Amniotic stem cell (primary cell): Measurements from ENCODE around the gene KCNT1.

Source experiments
- DNase-seq: peaks from one replicate; lab custom pipeline; 2025; lab: John Stamatoyannopoulos, UW

The KCNT1 gene

DNA sequence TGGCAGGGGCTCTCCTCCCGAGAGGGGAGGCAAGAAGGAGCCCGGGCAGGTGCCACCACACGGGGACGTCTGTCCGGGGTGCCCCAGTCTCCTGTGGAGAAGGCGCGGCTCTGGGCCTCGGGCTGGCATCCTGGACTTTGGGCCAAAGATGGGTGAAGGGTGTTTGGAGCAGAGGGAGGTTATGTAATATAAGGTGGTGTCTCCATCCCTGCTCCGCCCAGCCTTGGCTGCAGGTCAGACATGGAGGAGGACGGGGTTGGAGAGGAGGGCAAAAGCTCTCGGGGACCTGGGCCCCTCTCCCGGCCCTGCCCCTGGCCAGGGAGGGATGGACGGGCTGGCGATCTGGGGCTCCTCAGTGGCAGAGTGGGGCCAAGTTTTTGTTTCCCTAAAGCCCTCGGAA, 1.5 kb upstream of the KCNT1 start:
- no peak for DNase-seq

DNA sequence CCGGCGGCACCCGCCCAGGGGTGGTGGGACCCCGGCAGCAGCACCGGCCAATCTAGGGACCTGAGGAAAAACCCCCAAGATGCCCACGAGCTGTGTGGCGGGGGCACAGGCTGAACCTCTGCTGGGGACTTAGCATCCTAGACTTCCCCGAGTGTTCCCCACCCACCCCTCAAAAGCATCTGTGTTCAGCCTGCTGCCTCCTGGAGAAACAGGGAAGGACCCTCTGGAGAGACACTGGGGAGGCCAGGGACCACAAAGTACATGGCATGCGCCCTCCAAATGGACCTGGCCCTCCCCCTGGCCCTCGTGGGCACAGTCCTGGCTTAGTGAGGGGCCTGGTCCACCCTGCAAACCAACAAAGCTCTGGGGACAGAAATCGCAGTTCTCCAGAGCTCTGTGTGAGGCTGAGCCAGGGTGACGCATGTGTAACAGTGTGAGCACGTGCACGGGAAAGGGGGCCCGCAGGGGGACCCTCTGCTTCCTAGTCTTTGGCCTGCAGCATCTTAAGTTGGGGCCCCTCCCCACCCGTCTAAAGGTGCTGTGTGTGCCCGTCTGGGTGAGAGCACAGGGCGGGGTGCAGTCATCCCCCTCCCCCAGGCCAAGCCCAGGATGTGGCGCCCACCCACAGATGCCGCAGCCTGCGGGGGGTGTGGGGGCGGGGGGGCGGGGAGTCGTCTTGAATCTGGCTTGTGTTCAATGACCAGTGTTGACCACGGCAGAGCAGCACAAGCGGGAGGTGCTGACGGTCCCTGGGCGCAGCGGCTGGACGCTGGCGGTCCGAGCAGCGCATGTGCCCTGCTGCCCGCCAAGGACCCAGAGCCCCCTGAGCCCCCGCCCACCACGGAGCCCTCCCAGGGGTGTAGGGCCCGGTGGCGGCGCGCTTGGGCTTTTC, 672 bp upstream of the KCNT1 start:
- no peak for DNase-seq

DNA sequence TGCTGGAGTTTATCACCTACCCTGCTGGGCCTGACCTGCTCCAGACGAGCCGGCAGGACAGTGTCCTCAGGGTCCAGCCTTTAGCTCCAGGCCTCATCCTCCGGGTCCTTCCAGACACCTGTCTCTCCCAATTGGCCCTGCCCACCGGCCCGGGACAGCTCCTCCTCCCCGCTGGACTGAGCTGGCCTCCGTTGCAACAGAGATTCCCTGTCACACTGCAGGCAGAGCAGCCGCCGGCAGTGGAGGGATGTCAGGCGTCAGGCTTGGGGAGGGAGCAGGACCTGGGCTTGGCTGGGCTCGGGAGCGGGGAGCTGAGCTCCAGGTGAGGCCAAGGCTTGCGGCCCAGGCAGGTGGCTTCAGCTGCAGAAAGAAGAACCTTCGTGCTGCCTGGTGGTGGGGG, 1.7 kb downstream of the KCNT1 start:
- no peak for DNase-seq

DNA sequence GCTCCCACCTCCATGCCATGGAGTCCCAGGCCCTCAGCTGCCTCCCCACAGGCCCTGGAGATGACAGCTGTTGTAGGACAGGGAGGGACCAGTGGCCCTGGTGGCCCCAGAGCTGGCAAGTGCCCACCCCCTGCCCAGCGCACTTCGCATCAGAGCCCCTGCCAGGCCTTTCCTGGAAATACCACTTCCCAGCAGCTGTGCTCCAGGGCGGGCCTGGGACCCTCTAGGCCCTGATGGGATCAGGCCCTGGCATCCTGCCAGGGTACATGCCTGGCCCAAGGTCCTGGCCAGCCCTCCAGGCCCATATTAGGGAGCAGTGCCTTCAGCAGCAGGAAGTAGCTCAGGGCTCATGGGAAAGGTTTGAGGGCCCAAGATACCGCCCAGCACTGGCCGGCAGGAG, 2.5 kb downstream of the KCNT1 start:
- no peak for DNase-seq

DNA sequence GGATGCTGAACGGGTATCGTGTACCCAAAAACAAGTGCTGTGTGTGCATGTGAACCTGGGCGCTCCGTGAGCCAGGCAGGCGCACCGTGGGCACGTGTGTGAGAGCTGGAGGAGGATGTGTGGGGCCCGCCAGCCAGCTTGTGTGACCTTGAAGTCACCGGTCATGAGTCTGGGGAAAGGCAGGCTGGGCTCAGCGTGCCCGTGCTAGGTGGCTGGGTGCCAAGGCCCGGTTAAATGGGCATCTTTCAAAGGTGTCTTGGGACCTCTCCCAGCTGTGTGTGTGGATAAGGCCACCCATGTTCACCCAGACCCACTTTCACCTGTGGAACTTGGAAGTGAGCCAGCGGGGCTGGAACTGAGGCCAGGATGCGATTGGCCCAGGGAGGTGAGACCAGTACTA, 3.4 kb downstream of the KCNT1 start:
- DNase-seq, result no peak

DNA sequence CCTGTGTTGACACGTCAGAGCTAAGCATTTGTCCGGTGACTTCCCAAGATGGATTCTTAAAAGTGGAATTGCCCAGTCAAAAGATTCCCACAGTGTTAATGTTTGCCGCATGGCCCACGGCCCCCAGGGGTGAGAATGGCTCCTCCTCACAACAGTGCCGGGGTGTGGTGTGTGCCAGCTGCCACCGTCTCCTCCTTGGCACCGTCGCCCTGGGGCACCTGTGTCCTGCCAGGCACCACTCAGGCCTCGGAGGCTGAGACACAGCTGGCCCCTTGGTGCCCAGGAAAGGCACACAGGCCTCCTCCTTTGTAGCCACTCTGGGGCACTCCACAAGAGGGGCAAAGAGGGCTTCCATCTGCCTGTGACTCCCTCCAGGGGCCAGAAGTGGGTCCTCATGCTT, 4.3 kb downstream of the KCNT1 start:
- DNase-seq, result no peak

DNA sequence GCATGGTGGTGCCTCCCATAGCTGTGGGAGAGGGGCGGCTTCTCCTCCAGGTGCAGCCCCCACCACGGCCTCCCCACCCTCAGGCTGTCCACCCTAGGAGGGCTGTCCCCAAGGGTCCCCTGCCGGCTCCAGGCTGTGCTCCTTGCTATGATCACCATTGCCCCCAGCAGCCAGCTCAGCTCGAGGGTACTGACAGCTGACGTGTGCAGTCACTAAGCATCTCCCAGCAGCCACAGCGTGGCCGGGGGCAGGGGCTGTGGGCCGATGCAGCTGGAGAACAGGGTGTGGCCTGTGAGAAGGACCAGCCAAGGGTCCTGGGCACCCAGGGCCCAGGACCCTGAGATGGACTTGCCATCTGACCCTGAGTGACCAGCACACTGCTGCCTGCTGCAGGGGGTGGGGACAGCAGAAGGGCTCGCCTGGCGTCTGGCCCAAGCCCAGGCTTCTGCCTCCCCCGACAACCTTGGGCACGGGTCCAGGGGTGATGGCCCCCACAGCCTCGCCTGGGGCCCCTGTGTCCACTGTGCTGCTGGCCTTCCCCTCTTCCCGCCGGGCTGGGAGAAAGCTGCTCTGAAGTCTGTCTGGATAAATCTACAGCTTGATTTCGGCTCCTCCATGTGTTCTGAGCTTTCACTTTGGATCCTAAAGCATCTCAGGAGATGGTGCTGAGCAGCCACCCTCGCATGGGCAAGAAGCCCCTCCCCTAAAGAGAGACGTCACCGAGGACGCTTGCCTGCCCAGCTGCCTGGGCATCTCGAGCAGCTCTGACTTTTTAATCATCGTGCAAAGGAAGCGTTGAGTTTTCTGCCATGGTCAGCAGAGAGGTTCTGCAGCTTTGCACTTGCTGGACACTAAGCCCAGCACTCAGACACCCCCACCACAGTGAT, 5.5 kb downstream of the KCNT1 start:
- no peak for DNase-seq

DNA sequence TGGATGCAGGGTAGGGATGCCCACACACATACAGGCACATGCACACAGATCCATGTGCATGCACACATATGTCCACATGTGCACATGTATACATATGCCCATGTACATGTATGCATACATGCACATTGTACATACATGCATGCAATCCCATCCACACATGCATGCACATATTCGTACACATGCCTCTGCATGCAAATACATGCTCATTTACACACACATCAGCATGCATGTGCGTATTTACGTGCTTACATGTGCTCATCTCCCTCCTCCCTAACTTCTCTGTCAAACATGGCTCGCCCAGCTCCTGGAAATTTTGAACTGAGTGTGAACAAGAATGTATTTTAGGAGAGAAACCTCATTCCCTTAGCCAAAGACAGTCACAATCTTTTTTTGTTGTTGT, 6.2 kb downstream of the KCNT1 start:
- no peak for DNase-seq

DNA sequence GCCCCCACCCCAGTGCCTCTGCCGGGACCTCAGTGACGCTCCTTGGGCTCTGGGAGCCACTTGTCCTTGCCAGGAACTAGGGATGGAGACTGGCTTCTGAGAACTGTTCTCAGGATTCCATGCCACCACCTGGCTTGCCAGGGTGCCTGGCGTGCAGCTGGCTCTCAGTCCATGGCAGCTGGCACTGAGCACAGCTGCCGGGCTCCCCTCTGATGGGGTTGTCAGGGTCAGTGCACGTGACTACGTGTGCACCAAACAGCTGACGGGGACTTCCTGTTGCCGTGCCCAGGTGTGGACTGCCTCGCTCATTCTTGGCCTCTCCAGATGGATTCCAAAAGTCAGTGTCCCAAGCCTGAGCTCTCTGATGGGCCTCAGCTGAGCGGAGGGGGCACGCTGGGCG, 9.4 kb downstream of the KCNT1 start:
- no peak for DNase-seq

DNA sequence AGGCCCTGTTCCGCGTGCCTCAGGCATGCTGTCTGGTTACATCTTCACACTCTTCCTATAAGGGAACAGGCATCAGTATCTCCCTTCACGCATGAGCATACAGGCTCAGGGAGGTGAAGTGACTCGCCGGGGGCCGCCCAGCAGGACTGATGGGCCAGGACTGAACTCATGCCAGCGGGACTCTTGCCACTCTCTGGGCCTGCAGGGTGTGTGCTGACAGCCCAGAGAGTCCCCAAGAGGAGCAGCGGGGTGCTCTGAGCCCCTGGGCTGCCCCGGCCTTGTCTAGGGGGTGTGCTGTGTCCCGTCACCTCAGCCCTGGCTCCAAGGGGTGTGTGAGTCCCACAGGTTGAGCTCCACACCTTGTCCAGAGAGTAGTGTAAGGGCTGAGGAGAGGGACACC, 9.9 kb downstream of the KCNT1 start:
- no peak for DNase-seq

DNA sequence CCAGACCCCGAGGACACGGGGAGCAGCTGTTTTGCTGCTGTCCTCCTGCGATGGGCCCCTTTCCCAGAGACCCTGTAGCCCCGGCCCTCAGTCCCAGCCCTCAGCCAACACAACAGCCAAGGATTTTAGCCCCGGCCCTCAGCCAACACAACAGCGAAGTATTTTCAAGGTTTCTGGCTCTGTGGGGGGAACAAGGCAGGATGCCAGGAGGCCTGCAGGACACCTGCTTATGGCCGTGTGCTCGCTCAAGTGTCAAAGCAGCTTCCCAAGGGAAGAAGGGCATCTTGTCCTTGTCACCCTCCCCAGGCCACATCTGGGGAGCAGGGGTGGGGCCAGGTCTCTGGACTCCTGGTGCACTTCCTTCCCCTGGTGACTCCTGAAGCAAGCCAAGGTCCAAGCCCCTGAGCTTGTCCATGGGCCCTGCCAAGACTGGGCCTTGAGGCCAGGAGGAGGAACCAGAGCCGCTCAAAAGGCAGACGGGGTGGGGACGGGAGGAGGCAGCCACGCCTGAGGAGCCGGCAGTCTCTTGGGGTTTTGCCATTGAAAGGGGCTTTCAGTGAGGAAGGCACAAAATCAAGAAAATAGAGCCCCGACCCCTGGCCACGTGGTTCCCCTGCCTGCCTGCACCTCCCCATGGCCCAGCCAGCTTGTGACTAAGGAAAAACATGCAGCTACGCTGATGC, 10.8 kb downstream of the KCNT1 start:
- DNase-seq, result no peak

DNA sequence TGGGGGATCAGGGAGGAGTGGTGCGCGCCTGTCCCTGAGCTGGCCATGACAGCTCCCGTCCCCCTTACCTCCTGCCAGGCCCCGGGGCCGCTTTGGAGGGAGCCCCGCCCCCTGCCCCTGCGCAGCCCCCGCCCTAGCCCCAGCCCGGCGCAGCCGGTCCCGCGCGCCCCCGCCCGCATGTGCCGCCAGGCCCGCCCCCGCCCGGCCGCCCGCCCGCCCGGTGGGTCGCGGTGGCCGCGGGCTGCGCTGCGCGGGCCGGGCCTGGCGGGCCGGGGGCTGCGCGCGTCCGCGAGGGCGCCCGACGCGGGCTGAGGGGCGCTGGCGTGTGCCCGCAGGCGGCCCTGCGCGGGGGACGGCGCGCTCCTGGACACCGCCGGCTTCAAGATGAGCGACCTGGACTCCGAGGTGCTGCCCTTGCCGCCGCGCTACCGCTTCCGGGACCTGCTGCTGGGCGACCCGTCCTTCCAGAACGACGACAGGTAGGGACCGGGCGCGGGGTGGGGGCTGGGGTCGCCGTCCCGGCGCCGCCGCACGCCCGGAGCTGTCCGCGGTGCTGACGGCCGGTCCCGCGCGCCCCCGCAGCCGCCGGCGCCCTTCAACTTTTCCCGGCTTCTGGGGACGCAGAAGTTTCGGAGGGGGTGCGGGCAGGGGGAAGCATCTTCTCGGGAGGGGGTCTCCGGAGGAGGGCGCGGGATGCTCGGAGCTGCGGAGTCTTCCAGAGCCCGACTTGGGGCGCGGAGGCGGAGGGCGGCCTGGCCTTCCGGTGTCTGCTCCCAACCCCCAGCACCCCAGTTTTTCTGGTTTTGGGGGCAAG, 12.5 kb downstream of the KCNT1 start:
- no peak for DNase-seq

DNA sequence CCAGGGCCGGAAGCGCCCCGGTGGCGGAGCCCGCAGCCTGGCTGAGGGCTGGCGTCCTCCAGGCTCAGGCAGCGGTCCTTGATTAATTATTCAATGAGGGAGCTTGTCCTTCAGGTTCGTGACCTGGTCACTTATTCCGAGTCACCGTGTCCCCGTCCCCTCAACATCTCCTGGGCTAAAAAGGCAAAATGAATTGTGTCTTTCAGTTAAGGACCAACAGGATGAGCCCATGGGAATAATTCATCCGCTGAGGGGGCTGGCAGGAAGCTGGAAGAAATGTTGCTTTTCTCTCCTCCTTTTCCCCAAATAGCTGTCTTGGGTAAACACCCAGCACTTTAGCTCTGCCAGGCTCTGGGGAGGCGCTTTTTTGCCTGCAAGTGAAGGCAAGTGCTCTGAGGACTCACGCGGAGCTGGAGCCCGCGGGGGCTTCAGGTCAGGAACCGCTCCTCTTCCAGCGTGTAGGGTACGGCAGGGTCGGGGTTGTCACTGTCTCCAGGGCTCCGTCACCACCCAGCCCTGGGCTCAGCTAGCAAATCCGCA, 13.1 kb downstream of the KCNT1 start:
- DNase-seq, result no peak

DNA sequence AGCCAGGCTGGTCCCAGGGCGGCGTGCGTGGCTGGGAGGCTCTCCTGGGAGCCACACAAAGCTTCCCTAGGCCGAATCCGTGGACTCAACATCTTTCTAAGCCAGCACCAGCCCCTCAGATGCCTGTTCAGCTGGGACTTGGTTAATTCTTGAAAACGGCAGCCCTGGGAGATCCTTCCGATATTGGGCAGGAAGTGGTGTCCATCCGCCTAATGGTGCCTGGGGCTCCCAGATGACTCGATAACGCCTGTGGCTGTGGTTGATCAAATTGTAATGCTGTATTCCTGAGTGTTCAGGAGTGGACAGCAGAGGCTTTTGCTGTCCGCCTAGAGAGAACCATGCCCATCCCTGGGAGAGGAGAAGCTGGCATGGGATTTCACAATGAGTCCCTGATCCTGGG, 14.1 kb downstream of the KCNT1 start:
- DNase-seq, result no peak

DNA sequence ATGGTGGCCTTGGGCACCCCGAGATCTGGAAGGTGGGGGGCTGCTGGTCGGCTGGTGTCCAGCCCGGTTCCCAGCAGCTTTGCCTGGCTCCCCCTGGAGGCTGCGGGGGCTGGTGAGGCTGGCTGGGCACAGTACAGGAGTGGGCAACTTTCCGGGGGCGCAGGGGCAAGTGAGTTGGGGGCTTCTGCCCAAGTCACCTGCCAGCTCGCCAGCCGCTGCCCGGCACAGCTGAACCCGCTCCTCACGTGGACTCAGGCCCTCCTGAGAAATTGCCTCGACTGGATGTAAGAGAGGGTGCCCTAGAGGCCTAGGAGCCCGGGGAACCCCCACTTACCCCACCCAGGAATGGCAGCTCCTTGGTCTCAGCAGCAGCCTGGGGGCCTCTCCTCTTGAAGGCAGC, 15.4 kb downstream of the KCNT1 start:
- DNase-seq, result no peak

DNA sequence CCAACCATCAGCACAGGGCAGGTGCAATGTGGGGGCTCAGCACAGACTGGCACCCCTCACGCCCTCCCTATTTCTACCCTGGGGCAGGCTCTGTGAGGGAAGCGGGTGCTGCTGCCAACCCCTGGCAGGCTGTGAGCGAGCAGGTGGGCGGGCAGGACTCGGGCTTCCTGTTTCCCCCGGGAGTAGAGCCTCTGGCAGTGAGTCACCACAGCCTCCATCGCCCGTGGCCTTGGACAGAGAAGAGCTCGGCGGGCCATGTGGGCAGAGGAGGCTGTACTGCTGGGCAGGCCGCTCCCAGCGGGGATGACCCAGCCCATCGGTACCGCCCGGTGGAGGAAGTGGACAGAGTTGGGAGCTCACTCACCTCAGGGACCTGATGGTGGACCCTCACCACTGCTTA, 16.6 kb downstream of the KCNT1 start:
- no peak for DNase-seq

DNA sequence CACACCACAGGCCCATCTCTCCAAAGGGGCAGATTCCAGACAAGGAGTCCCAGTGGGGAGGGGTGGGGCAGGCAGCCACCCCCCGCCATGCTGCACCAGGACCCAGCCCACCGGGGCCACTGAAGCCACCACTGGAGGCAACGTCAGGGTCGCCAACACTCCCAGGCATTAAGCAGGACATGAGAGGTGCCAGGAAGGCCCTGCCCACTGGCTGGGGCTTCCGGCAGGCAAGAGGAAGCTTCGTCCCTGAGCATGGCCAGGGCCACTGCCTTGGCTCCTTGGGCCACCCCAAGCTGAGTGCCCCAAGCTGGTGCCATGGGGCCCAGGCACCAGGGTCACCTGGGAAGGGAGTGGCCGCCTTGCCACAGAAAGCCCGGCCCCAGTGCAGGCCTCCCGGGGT, 17.5 kb downstream of the KCNT1 start:
- DNase-seq, result no peak

DNA sequence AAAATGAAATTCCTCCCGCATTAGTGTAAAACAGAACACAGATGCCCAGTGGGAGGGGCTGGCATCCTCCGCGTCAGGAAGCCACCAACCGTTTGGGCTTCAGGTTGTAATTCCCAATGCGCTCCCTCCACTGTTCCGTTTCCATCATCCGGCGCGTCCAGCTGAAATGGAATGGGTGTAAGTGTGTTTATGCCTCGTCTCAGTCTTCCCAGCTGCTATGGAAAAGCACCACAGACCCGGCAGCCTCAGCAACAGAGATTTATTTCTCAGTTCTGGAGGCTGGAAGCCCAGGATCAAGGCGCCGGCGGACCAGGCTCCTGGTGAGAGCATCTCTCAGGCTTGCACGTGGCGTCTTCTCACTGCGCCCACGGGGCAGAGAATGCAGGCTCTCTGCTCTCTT, 20.4 kb downstream of the KCNT1 start:
- DNase-seq, result no peak

DNA sequence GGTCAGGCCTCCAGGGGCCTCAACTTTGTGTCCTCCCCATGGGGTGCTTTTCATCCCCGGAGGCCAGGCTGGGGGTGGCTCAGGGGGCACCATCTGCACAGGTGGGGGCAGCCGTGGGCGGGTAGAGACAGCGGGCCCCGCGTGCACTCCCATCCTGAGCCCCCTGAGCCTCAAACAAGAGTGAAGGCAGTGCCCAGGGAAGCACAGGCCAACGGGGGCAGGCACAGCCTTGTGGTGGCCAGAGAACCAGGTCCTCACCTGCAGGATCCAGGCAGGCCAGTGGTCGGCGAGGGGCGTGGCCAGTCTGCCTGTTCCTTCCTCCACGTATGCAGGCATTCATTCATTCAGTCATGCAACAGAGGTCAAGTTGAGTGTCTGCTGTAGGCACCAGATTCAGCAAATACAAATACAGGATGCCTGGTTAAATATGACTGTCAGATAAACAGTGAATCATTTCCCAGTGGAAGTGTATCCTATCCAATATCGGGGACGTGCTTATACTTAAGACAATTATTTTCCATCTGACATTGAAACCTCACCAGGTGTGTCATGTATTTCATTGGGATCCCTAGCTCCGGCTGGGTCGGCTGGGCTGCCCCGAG, 22.3 kb downstream of the KCNT1 start:
- DNase-seq, result no peak

DNA sequence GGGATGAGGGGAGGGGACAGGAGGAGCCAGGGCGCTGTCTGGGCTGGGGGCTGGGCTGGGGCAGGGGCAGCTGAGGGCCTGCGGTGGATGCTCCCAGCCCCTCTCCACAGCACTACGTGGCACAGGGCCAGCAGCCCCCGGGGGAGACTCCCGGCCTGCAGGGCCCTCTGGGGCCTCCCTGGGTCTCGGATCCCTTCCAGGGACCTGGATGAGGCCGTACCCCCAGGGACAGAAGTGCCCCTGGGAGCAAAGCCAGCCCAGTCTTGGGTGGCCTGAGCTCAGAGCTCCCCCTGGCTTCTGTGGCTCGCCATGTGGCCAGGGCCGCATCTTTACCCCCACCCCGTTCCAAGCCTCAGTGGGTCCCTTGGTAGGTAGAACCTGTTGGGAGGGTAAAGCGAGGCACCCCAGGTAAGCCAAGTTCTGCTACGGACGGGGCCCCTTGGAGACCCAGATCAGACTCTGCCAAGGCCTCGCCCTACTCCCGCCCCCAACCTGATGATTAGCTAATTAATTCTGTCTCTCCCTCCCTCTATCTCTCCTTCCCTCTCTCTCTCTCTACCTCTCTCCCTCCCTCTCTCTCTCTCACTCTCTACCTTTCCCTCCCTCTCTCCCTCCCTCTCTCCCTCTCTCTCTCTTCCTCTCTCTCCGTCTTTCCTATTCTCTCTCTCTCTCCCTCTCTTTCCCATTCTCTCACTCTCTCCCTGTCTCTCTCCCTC, 24.3 kb downstream of the KCNT1 start:
- DNase-seq, result no peak
